ENCODE results near the gene RNF157. TPM values are rescaled to one million over a fixed set of nuclear protein-coding genes. Genes with fewer than 3 reads are reported as not detected.

The RNF157 gene
- total RNA-seq, 1 experiment from 2014 or later = 11.2 TPM

DNA sequence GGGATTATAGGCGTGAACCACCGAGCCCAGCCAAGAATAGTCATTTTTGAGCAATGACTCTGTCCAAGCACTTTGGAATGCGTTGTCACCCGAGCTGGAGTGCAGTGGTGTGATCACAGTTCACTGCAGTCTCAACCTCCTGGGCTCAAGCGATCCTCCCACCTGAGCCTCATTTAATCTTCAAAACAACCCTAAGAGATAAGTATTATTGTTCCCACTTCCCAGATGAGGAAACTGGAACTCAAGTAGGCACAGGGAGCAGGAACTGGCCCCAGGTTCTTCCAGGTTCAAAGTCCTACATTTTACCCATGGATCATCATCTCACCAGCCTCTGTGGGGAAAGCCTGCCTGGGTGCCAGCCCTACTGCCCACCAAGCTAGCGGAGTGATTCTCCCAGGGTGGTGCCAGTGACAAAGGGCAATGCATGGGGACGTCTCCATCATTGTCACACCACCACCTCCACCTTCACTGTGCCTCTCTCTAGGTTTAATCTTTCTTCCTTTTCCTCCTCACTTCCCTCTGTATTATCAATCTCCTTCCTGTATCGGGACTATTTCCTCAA lies 11.3 kb upstream of the RNF157 start (continued):
- TF ChIP-seq AFF4 (CRISPR knock-in tag; IDR thresholded peaks at IDR 0.05; ENCODE audit: borderline replicate concordance) = no peak

DNA sequence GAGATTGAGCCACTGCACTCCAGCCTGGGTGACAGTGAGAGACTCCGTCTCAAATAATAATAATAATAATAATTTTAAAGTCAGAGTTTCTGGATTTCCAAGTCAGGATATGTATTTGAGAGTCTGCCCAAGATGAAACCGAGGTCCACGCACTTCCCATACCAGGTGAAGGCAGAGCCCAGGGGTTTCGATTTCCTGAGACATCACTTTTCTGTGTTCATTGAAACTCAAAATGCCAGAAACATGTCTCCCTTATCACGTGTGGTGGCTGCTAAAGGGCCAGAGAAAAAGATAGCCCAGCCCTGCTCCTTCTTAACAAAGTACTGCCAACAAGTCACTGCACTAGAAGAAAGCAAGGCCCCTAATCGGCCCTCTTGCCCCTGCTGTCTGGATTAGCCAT lies 9.8 kb upstream of the RNF157 start:
- no peak overlapping the region for H3K27ac Mint-ChIP-seq
- no peaks in the 10 kb centered on the region for H3K9me3 Mint-ChIP-seq
- H3K27me3 Mint-ChIP-seq (ENCODE audit: low read depth) = no peaks in the 10 kb centered on the region
- no peak for ATAC-seq
- POLR2A ChIA-PET = no interaction called here
- CTCF ChIA-PET = interaction anchor here (1.0 kb wide), 1 partner anchor 30 kb away, joined by 3 read pairs; no protein-coding TSS in a partner anchor
- H3K4me3 Mint-ChIP-seq = no peak overlapping the region
- H3K4me1 Mint-ChIP-seq = peaks cover 3% of the 10 kb centered on the region
- no peak for DNase-seq (ENCODE audit: low spot score)
- H3K36me3 Mint-ChIP-seq = no peaks in the 10 kb centered on the region
- TF ChIP-seq MYBL2 (CRISPR knock-in tag; IDR thresholded peaks at IDR 0.05) (no peak), FOXK1 (CRISPR knock-in tag; IDR thresholded peaks at IDR 0.05) (no peak)

DNA sequence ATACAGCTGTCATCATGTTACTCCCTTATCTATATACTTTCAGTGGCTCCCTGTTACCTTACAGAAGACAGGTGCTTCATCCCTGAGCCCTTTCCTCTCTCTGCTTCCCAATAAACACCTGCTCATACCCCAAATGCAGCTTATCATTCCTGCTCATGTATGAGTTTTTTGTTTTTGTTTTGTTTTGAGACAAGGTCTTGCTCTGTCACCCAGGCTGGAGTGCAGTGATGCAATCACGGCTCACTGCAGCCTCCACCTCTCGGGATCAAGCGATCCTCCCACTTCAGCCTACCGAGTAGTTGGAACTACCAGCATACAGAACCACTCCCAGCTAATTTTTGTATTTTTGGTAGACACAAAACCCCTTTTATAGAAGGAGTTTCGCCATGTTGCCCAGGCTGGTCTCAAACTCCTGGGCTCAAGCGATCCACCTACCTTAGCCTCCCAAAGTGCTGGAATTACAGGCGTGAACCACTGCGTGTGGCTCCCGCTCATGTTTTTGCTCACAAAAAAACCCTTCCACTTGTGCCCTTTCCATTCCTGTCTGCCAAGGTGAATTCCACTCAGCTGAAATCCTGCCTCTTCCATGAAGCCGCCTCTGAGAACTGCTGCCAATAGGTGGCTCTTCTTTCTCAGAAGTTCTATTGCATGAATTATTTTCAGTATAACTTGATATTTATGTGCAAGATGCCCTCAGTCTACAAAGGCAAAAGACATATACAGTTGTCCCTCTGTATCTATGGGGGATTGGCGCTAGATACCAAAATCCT lies 7.9 kb upstream of the RNF157 start:
- TF ChIP-seq ZNF281 (CRISPR knock-in tag; IDR thresholded peaks at IDR 0.05) = no peak
- TF ChIP-seq ZMAT4 (CRISPR knock-in tag; IDR thresholded peaks at IDR 0.05) = no peak
- peak; percentile 91 for TF ChIP-seq GABPB1 (CRISPR knock-in tag; IDR thresholded peaks at IDR 0.05)
- POLR2A ChIA-PET = interaction anchor here (0.8 kb wide), 1 partner anchor 127 kb away, joined by 4 read pairs; no protein-coding TSS in a partner anchor
- Mint-ChIP-seq H3K27ac (no peak overlapping the region), H3K9me3 (no peaks in the 10 kb centered on the region), H3K27me3 (ENCODE audit: low read depth) (peaks cover 9% of the 10 kb centered on the region), H3K36me3 (no peaks in the 10 kb centered on the region), H3K4me3 (no peak overlapping the region), H3K4me1 (peaks cover 3% of the 10 kb centered on the region)
- ATAC-seq (no peak), DNase-seq (ENCODE audit: low spot score) (no peak)
- CTCF ChIA-PET = interaction anchor here (0.6 to 4.0 kb wide), 3 partner anchors 16 to 123 kb away, joined by 3 to 19 read pairs (median 3); no protein-coding TSS in a partner anchor

- H3K4me1 Mint-ChIP-seq = peaks cover 3% of the 10 kb centered on the region
- ATAC-seq (no peak), DNase-seq (ENCODE audit: low spot score) (no peak)
- H3K27me3 Mint-ChIP-seq (ENCODE audit: low read depth) = peaks cover 18% of the 10 kb centered on the region
- no peak for TF ChIP-seq ZNF512 (CRISPR knock-in tag; IDR thresholded peaks at IDR 0.05; ENCODE audit: borderline replicate concordance)
- peak; percentile 95 for TF ChIP-seq HMGA2 (CRISPR knock-in tag; IDR thresholded peaks at IDR 0.05)
- TF ChIP-seq, protein P1, sequence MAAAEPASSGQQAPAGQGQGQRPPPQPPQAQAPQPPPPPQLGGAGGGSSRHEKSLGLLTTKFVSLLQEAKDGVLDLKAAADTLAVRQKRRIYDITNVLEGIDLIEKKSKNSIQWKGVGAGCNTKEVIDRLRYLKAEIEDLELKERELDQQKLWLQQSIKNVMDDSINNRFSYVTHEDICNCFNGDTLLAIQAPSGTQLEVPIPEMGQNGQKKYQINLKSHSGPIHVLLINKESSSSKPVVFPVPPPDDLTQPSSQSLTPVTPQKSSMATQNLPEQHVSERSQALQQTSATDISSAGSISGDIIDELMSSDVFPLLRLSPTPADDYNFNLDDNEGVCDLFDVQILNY (CRISPR knock-in tag; IDR thresholded peaks at IDR 0.05) = no peak
- POLR2A ChIA-PET = interaction anchor here (0.8 kb wide), 1 partner anchor 126 kb away, joined by 4 read pairs; no protein-coding TSS in a partner anchor
- no peaks in the 10 kb centered on the region for H3K9me3 Mint-ChIP-seq
- CTCF ChIA-PET = interaction anchor here (0.6 to 4.0 kb wide), 5 partner anchors 28 to 1544 kb away, joined by 3 to 19 read pairs (median 4); no protein-coding TSS in a partner anchor
- H3K4me3 Mint-ChIP-seq = no peak overlapping the region
- H3K27ac Mint-ChIP-seq = no peak overlapping the region
- H3K36me3 Mint-ChIP-seq = no peaks in the 10 kb centered on the region
Measured at GRCh38 chr17:76247304-76247703, 7.0 kb upstream of the RNF157 start.
